H1 (cell line): ENCODE measurements around the gene NPNT. TPM values are rescaled to one million over a fixed set of nuclear protein-coding genes. Genes with fewer than 3 reads are reported as not detected.

Experiments used
- CBX5 ChIP-seq: fragments of 300-800, 300-1000 bp; sonication (generic); IDR thresholded peaks from 2 replicates; pipeline ENCODE4 v1.7.1; 2016; ENCODE audit warnings: antibody characterized with exemption, low read length, low read depth
- CHD2 ChIP-seq: IDR thresholded peaks from 2 replicates; pipeline ENCODE4 v1.6.1; 2012; ENCODE audit warnings: low read length, improper control_type of control experiment
- RAD21 ChIP-seq, 2 experiments: IDR thresholded peaks in 1 of 2; conservative IDR thresholded peaks in 1 of 2; 2 replicates each; pipeline ENCODE4 v1.6.1; 2011; ENCODE audit warnings: low read depth in 2 of 2, low read length in 2 of 2, improper control_type of control experiment in 1 of 2, inconsistent platforms in 1 of 2, mild to moderate bottlenecking in 1 of 2, moderate library complexity in 1 of 2
- SAP30 ChIP-seq: fragments of 300-600 bp; sonication (generic); IDR thresholded peaks from 2 replicates; pipeline ENCODE4 v1.7.1; 2012; ENCODE audit warnings: low read length, moderate library complexity, mild to moderate bottlenecking, inconsistent platforms; ENCODE audit not compliant: insufficient read depth, insufficient replicate concordance
- TBP ChIP-seq: IDR thresholded peaks from 2 replicates; pipeline ENCODE4 v1.6.1; 2011; ENCODE audit warnings: low read depth, low read length, improper control_type of control experiment
- polyA plus RNA-seq, 7 experiments: library from polyadenylated mRNA; depleted of rRNA in 3 of 7; stranded (reverse) in 5 of 7; unstranded in 2 of 7; fragments of >200 nt in 5 of 7; fragments of 200-250 nt in 2 of 7; gene quantifications; 1 replicate in 5 of 7; 2 replicates in 1 of 7; 4 replicates in 1 of 7; pipeline versions ENCODE4 v1.2.1 to v1.2.3, GENCODE V29; 2011 to 2013; ENCODE audit warnings: missing spikeins in 2 of 7, mixed read lengths in 2 of 7
- total RNA-seq: library from RNA; stranded (reverse); fragmentation: NEBNext Ultra II Directional; extraction: Animal tissue kit (Norgen Biotek cat#: 25700); gene quantifications from 2 replicates; pipeline ENCODE4 v1.2.1, GENCODE V29; 2021

NPNT gene
- total and polyA plus RNA-seq, 2 of the 8 experiments (the other 6 are each of a cell fraction or from before 2014, with no cell fraction given) = 0.24 to 0.97 TPM

GRCh38 chr4:105917171-105917685 lies 22.0 kb downstream of the NPNT start (continued):
- TF ChIP-seq RAD21 (IDR thresholded peaks at IDR 0.05 in 1 of 2, conservative IDR thresholded peaks at IDR 0.05 in 1 of 2; ENCODE audit: low read depth in 2 of 2, low read length in 2 of 2) (no peak), CBX5 (no peak), SAP30 (no peak), CHD2 (no peak), TBP (no peak)
- TF ChIP-seq, all 59 proteins: peak for 0
